ENCODE measurements around the gene SLC27A1. TPM values are rescaled to one million over a fixed set of nuclear protein-coding genes. Genes with fewer than 3 reads are reported as not detected.

The SLC27A1 gene
- total and polyA plus RNA-seq, 9 of the 15 experiments (the other 6 are each of a cell fraction or from before 2014, with no cell fraction given): 0.06 to 3.0 (median 1.1) TPM

DNA sequence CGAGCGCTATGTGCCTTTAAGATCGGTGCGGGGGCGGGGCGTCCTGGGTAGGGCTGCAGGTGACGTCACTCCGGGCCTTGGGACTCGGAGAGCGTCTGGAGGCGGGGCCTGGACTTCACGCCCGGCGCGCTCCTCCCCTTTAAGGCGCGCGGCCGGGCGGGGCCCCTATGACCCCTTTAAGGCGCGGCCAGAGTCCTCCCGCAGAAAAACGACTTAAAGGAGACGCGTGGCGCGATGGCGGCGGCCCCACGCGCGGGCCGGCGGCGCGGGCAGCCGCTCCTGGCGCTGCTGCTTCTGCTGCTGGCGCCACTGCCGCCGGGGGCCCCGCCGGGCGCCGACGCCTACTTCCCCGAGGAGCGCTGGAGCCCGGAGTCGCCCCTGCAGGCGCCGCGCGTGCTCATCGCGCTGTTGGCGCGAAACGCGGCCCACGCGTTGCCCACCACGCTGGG lies 85.2 kb downstream of the SLC27A1 start, which contains the start of gene COLGALT1 (continued):
- TF ChIP-seq RREB1 (CRISPR knock-in tag; IDR thresholded peaks at IDR 0.05) (no peak), E2F1 (CRISPR knock-in tag; IDR thresholded peaks at IDR 0.05) (no peak; the same call in 1 of the 2 replicates), PCBP2 (IDR thresholded peaks at IDR 0.05; ENCODE audit: low read depth, low read length, poor library complexity, severe bottlenecking) (no peak), CCAR2 (IDR thresholded peaks at IDR 0.05; ENCODE audit: low read depth, low read length) (no peak), SRF (CRISPR knock-in tag; IDR thresholded peaks at IDR 0.05) (peak in 1 of 2 experiments; percentile 65; a peak in 2 of 4 replicates), ASH1L (IDR thresholded peaks at IDR 0.05; ENCODE audit: borderline replicate concordance, low read depth, partially characterized antibody) (no peak), BRD4 (IDR thresholded peaks at IDR 0.05) (no peak), ZBTB7A (IDR thresholded peaks at IDR 0.05; ENCODE audit: borderline replicate concordance, control insufficient read depth, low read depth, low read length) (peak; percentile 7; the same call in 1 of the 2 replicates), EP400 (IDR thresholded peaks at IDR 0.05) (peak; percentile 66; the same call in 1 of the 2 replicates), SIN3A (IDR thresholded peaks at IDR 0.05; ENCODE audit: borderline replicate concordance in 2 of 2, control insufficient read depth in 1 of 2, low read depth in 2 of 2, low read length in 2 of 2) (0 out of 4 replicates have a peak, but pooled peaks of 1 of the 2 experiments have one; percentile 14), CBX2 (IDR thresholded peaks at IDR 0.05; ENCODE audit: insufficient read depth, low read length, poor library complexity, severe bottlenecking) (no peak), PRPF4 (IDR thresholded peaks at IDR 0.05; ENCODE audit: insufficient read depth, low read depth, low read length, poor library complexity, severe bottlenecking) (no peak), MEF2D (tag; conservative IDR thresholded peaks at IDR 0.05; ENCODE audit: low read depth) (no peak)
- TF ChIP-seq, protein P1, sequence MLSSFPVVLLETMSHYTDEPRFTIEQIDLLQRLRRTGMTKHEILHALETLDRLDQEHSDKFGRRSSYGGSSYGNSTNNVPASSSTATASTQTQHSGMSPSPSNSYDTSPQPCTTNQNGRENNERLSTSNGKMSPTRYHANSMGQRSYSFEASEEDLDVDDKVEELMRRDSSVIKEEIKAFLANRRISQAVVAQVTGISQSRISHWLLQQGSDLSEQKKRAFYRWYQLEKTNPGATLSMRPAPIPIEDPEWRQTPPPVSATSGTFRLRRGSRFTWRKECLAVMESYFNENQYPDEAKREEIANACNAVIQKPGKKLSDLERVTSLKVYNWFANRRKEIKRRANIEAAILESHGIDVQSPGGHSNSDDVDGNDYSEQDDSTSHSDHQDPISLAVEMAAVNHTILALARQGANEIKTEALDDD (IDR thresholded peaks at IDR 0.05): no peak
- TF ChIP-seq, protein P2, sequence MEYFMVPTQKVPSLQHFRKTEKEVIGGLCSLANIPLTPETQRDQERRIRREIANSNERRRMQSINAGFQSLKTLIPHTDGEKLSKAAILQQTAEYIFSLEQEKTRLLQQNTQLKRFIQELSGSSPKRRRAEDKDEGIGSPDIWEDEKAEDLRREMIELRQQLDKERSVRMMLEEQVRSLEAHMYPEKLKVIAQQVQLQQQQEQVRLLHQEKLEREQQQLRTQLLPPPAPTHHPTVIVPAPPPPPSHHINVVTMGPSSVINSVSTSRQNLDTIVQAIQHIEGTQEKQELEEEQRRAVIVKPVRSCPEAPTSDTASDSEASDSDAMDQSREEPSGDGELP (CRISPR knock-in tag; IDR thresholded peaks at IDR 0.05; ENCODE audit: borderline replicate concordance): peak; percentile 32; the same call in 1 of the 2 replicates
